Measurements from ENCODE around the gene TNIK. TPM values are rescaled to one million over a fixed set of nuclear protein-coding genes. Genes with fewer than 3 reads are reported as not detected.
A peak's percentile ranks its signal among the peaks of the same experiment; 100 is the strongest.
"Not testable (repeated sequence)": the region's sequence is repeated elsewhere in the genome, so short reads cannot be mapped to it uniquely, and the experiment has no call there.

Gene TNIK
- total and polyA plus RNA-seq, 12 donors = 9.3 to 51.9 (median 35.1) TPM

DNA sequence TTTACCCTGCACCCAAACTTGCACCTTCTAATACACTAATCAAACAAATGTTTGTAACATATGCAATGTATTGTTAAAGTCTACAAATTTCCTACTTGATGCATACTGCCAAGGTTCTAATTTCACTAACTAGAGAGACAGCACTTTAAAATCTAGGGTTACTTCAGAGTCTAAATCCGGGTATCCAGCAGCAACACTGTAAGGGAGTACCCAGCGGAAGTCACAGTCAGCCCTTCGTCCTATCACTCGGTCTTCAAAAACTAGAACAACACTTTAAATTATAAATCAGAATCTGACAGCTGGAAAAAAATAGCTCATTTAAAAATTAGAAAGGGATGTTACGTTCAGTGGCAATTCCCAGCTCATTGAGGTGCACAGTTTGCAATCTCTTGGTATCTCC lies 8.3 kb downstream of the TNIK start:
- ATAC-seq (no peak), DNase-seq (no peak)
- Histone ChIP-seq H3K4me3 (no peak overlapping the region), H3K9me3 (no peaks in the 10 kb centered on the region), H3K27ac (peak overlapping the region in 5 of 10 donors; percentile 27 to 56 (median 37)), H3K27me3 (no peaks in the 10 kb centered on the region), H3K36me3 (no peaks in the 10 kb centered on the region), H3K4me1 (peaks cover 0 to 64% (median 31%) of the 10 kb centered on the region in 9 donors)
- 52 to 71% methylated on average over 5 of the region's 5 CpGs for WGBS, 2 donors
- TF ChIP-seq, protein P1, sequence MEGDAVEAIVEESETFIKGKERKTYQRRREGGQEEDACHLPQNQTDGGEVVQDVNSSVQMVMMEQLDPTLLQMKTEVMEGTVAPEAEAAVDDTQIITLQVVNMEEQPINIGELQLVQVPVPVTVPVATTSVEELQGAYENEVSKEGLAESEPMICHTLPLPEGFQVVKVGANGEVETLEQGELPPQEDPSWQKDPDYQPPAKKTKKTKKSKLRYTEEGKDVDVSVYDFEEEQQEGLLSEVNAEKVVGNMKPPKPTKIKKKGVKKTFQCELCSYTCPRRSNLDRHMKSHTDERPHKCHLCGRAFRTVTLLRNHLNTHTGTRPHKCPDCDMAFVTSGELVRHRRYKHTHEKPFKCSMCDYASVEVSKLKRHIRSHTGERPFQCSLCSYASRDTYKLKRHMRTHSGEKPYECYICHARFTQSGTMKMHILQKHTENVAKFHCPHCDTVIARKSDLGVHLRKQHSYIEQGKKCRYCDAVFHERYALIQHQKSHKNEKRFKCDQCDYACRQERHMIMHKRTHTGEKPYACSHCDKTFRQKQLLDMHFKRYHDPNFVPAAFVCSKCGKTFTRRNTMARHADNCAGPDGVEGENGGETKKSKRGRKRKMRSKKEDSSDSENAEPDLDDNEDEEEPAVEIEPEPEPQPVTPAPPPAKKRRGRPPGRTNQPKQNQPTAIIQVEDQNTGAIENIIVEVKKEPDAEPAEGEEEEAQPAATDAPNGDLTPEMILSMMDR (IDR thresholded peaks at IDR 0.05) = no peak
- intact Hi-C loops (cut with DNase I) = loop anchor here in 4 of 10 donors (5.0 to 10.0 kb wide), 3 partner anchors 35 to 137 kb away; no protein-coding TSS in a partner anchor

DNA sequence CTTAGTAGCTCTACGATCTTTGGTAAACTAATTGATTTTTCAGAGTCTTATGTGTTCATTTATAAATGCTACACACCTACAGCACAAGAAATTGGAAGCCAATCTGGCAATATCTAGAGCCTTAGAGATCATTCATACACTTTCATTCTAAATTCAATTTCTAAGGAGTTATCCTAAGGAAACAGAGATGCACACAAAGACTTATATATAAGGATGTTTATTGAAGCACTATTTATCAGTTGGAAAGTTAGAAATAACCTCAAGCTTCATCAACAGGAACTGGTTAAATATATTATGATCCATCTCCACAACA lies 12.7 kb downstream of the TNIK start:
- H3K4me3 ChIP-seq; H3K9me3 ChIP-seq; ATAC-seq; H3K27me3 ChIP-seq; intact Hi-C loops (cut with DNase I); H3K36me3 ChIP-seq; H3K27ac ChIP-seq; DNase-seq: not testable (repeated sequence)
- peaks cover 0 to 48% (median 17%) of the 10 kb centered on the region in 9 donors for H3K4me1 ChIP-seq
- WGBS, 2 donors = 76 to 77% methylated on average over 1 of the region's 1 CpG

DNA sequence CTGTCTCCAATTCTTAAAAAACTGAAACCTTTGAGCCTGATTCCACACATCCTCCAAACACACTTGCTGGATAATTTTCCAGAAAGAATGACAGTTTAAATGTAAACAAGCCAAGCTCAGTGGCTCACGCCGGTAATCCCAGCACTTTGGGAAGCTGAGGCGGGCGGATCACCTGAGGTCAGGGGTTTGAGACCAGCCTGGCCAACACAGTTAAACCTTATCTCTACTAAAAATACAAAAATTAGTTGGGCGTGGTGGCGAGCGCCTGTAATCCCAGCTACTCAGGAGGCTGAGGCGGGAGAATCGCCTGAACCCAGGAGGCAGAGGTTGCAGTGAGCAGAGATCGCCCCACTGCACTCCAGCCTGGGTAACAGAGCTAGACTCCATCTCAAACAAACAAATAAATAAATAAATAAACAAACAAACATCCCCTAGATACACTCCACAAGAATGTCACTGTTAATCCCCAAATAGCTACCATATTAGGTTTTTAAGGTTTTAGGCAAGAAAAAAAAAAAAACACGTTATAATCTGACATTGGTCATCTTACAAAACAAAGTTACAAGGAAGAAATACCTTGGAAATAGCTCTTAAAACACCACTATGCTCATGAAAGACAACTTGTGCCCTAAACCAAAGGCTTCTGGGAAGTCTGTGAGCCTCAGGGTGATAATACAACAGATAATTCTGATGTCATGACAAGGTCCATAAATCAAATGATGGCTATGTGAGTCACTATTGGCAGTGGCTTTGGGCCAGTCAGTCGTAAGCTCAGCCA lies 13.2 kb downstream of the TNIK start:
- Histone ChIP-seq H3K4me1 (peaks cover 0 to 48% (median 23%) of the 10 kb centered on the region in 9 donors), H3K27ac (no peak overlapping the region), H3K36me3 (no peaks in the 10 kb centered on the region), H3K9me3 (no peaks in the 10 kb centered on the region), H3K4me3 (no peak overlapping the region), H3K27me3 (no peaks in the 10 kb centered on the region)
- WGBS, 2 donors = 90 to 92% methylated on average over 12 of the region's 12 CpGs
- intact Hi-C loops (cut with DNase I) = no loop called here
- TF ChIP-seq, protein P1 (IDR thresholded peaks at IDR 0.05) = no peak
- DNase-seq (no peak), ATAC-seq (no peak)

DNA sequence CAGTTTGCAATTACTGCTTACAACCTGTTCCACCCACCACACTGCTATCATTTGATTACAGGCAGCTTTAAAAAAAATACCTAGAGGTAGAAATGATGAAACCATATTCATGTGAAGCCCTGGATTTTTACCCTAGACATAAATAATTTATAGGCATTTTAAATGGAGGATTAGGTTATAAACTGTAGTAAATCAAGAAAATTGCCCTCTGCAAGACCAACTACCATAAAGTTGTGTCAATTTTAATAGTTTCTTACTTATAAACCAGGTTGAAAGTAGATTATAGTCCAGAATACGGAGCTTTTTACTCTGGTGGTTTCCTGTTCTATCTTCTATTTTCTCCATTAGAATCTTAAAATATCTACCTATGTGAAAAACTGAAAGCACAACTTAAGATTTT lies 13.9 kb downstream of the TNIK start:
- no peak for DNase-seq
- Histone ChIP-seq H3K9me3 (no peaks in the 10 kb centered on the region), H3K36me3 (no peaks in the 10 kb centered on the region), H3K27me3 (no peaks in the 10 kb centered on the region), H3K27ac (no peak overlapping the region), H3K4me3 (no peak overlapping the region), H3K4me1 (peaks cover 0 to 45% (median 16%) of the 10 kb centered on the region in 9 donors)
- ATAC-seq = no peak
- TF ChIP-seq, protein P1 (IDR thresholded peaks at IDR 0.05) = no peak
- intact Hi-C loops (cut with DNase I) = no loop called here
- WGBS, 2 donors = 73 to 94% methylated on average over 1 of the region's 1 CpG

DNA sequence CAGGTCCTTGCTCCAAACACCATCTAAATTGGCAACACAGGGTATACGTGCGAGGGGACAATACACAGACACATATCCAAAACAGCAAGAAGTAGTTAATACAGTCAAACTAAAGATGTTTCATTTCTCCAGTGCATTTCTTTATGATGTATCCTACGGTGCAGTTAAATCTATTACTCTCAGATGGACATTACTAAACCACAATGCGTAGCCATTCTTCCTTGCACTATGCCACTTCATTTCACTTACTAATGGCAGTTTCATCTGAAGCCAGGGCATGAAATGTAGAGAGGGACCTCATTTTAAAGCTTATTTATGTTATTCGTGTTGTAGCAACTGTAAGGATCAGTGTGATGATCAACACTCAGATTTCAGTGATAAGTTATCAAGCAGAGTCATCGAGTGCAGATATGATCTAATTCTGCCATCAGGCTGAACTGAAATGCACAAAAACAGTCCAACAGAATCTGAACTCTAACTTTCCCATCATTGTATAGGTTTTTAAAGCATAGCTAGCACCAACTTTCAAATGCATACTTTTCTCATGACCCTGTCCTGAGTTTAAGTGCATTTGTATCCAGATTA lies 14.5 kb downstream of the TNIK start:
- ATAC-seq = no peak

More for the DNA sequence above, 14.5 kb downstream of the TNIK start:
- Histone ChIP-seq H3K9me3 (no peaks in the 10 kb centered on the region), H3K36me3 (no peaks in the 10 kb centered on the region), H3K4me3 (no peak overlapping the region), H3K27me3 (no peaks in the 10 kb centered on the region), H3K27ac (no peak overlapping the region), H3K4me1 (peaks cover 0 to 39% (median 16%) of the 10 kb centered on the region in 9 donors)
- DNase-seq = no peak
- TF ChIP-seq, protein P1 (IDR thresholded peaks at IDR 0.05) = no peak
- intact Hi-C loops (cut with DNase I) = no loop called here
- 78 to 80% methylated on average over 6 of the region's 6 CpGs for WGBS, 2 donors
